Glomerular endothelial cell (primary cell): ENCODE data around the gene S100P. TPM values are rescaled to one million over a fixed set of nuclear protein-coding genes. Genes with fewer than 3 reads are reported as not detected.
A peak's percentile ranks its signal among the peaks of the same experiment; 100 is the strongest.

Experiments used
- DNase-seq: peaks from one replicate; pipeline ENCODE4 v3.0.0-alpha.2; 2011; ENCODE audit warnings: low read depth, low spot score; ENCODE audit errors: extremely low read depth
- total RNA-seq: library from RNA; depleted of rRNA; stranded (reverse); fragments of >200 nt; gene quantifications from 2 replicates; pipeline ENCODE4 v1.2.3, GENCODE V29; 2015

S100P gene
- total RNA-seq, 1 donor from 2014 or later = not detected

GRCh38 chr4:6695660-6696610 is 2.3 kb downstream of the S100P start:
- DNase-seq = no peak

GRCh38 chr4:6696611-6697010 is 2.9 kb downstream of the S100P start:
- DNase-seq = no peak

DNA sequence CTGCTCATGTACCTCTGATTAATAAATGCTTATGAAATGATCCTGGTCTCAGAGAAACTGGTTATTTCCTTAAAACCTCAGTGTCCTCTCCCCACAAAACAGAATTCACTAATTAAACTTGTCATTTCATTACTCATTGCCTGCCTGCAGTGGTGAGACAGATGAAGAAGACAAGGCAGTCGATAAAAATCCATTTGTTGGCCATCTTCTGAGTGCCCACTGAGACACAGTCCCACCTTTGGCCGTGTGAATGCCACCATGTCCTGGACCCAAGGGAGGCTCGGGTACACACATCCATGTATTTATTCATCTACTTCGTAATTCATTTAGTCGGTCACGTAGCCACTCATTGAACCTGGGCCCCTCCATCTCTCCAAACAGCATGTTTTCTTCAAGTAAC is 3.5 kb downstream of the S100P start:
- DNase-seq = no peak

- DNase-seq = no peak
Observed at GRCh38 chr4:6699388-6699787, 5.7 kb downstream of the S100P start.

DNA sequence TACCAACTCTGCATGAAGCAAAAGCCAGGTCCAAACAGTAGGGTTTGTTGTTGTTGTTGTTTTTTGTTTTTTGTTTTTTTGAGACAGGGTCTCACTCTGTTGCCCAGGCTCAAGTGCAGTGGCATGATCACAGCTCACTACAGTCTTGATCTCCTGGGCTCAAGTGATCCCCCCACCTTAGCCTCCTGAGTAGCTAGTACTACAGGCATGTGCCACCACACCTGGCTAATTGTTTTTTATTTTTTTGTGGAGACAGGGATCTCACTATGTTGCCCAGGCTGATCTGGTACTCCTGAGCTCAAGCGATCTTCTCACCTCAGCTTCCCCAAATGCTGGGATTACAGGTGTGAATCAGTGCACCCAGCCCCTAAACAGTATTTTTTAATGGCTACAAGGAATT is 6.2 kb downstream of the S100P start:
- DNase-seq = no peak

DNA sequence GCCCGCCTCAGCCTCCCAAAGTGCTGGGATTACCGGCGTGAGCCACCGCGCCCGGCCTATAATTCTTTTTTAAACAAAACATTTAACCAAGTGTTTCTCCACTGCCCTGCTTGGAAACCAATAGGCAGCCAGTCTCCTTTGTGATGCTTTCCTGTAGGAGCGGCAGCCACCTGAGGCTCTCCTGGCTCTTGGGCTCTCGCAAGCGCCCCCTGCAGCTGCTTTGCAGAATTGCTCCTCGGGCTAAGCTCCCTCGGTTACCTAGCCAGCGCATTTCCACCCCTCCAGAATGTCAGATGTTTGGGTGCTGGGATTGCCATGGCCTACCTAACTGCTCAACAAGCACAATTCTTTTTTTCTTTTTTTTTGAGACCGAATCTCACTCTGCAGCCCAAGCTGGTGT is 7.7 kb downstream of the S100P start:
- DNase-seq = no peak

DNA sequence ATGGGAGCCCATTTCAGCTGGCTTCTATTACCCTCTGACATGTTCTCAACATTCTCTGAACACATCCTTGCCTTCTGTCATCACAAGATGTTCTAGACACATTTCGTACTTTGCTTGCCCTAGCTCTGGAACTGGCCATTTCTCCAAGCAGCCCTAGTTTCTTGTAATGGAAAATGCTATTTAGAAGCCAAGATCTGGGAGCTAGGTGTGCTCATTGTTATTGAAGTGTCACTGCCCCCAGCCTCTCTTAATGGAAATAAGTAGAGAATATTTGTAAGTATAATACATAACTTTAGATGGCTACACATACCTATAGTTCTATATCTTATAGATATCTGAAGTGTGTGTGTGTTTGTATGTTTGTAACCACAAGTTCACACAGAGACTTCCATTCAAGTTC is 9.1 kb downstream of the S100P start:
- no peak for DNase-seq

- DNase-seq = no peak
Observed at GRCh38 chr4:6703786-6704185, 10.1 kb downstream of the S100P start.

DNA sequence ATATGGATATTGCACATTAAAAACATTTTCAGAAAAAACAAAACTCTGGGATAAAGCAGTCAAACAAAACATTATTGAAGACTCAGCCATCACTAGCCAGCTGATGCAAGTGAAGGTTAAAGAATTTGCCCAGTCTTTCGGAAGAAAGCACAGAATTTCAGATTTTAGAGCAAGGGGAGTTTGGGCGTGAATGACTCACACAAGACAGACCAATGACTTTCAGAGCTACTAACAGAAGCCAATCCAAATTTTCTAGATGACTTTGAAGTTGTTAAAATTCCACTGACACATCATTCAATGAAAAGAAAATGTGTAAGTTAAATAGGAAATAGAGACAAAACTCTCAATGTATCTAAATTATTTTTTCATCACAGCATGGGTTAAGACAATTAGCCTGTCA is 12.0 kb downstream of the S100P start:
- no peak for DNase-seq

DNA sequence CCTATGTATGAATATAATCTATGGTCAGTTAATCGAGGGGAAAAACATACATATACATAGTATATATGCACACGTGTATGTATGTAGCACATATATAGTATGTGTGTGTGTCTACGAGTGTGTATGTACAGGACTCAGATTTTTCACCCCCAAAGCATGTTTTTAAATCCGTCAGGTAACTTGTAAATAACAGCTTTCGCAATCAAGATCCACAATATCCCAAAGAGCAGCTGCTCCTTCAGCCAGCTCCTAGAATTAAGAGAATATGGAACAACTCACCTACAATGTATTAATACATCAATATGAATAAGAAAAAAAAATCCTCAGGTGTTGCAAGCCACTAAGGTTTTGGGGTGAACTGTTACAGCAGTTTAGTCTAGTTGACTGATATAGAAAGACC is 12.5 kb downstream of the S100P start:
- DNase-seq = no peak

DNA sequence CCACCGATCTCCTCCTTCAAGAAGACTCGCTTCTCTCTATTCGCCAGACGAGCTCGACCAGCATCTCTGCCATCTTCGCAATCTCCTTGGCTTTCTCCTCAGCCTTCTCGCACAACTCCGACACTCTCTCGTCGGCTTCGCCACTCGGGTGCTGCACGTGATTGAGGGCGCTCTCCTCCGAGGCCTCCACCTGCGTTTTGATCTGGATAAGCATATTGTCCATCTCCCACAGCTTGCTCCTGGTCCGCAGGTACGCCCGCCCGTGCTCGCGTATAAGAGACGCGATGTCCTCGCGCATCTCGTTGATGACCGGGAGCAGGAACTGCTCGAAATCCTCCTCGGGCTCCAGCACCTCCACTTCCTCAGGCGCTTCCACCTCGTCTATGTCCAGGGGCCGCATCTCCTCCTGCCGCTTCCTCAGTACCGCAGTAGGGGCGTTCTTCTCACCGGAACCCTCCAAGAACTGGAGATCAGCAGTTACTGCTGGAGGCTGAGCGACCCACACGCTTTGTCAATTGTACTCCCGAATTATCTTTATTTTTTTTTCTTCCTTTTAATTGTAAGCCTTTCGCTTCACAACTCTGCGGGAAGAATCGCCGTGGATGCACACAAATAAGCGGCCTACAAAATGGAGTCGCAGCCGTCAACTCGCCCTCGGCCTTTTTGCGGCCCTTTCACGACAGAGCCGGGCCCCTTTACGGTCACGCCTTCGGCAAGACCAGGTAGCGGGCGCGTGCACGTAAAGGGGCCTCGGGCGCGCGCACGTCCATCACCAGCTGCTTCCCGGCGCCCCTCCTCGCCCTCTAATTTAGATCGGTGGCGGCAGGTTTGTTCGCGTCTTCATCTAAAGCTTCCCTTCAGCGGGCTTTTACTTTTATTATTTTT is 15.8 kb downstream of the S100P start, which contains the start of gene MRFAP1L1:
Gene MRFAP1L1, minus strand, starts transcription at position 636 of the 885 bp plus-strand sequence. Its CDS starts 236 bp downstream, at position 400.
- DNase-seq = peak; percentile 73

DNA sequence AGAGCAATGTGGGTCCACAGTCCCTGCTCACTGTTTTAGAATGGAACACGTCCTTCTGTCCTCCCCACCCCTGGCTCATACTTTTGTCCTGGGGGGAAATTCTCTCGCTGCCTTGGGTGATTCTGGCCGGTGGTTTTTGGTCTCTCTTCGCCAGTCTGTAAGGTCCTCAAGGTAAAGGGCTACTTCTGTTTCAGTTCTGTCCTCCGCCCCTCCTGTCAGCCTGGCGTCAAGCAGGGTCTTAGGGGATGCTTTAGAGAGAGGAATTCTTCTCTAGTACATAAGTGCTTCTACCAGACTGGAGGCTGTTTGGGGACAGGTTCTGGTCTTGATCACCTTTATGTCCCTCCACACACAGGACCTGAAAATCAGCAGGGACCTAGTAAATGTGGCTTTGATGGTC is 16.6 kb downstream of the S100P start:
- no peak for DNase-seq

DNA sequence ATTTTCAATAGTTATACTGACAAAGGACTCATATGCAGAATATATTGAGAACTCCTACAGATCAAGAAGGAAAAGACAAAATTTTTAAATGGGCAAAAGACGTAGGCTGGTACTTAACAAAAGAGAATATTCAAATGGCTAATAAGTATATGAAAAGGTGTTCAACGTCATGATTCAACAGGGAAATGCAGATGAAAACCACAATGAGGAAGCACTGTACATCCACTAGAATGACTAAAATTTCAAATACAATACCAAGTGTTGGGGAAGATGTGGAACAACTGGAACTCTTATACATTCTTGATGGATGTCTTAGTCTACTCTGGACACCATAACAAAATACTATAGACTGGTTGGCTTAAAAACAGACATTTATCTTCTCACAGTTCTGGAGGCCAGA is 17.3 kb downstream of the S100P start:
- DNase-seq = no peak

GRCh38 chr4:6714954-6715353 is 21.3 kb downstream of the S100P start:
- no peak for DNase-seq

DNA sequence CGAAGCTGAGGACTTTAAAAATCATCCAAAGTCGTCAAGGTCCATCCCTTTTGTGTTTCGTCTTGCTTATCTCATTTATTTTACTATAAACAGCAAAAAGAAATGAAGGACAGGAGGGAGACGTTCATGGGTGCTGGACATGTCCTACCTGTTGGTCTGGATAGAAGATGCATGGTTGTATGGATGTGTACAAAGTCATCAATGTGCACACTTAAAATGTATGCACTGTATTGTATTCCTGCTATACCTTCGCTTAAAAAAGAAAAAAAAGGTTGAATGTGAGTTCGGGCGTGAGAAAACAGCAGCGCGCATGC is 22.0 kb downstream of the S100P start:
- DNase-seq = peak; percentile 57

DNA sequence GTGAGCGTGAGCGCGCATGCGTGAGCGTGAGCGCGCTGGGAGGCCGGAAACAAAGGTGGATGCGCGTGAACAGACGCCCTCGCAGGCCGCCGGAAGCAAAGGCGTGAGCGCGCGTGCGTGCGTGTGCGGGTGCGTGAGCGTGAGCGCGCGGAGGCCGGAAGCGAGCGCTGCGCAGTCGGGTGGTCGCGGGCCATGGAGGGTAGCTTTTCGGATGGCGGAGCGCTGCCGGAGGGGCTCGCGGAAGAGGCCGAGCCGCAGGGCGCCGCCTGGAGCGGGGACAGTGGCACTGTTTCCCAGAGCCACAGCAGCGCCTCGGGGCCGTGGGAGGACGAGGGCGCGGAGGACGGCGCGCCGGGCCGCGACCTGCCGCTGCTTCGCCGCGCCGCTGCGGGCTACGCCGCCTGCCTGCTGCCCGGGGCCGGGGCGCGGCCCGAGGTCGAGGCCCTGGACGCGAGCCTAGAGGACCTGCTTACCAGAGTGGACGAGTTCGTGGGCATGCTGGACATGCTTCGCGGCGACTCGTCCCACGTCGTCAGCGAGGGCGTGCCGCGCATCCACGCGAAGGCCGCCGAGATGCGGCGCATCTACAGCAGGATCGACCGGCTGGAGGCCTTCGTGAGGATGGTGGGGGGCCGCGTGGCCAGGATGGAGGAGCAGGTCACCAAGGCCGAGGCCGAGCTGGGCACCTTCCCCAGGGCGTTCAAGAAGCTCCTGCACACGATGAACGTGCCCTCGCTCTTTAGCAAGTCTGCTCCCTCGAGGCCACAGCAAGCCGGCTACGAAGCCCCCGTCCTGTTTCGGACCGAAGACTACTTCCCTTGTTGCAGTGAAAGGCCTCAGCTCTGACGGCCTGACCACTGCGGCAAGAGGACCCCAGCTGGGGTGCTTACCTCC is 22.6 kb downstream of the S100P start, which contains the start of gene BLOC1S4:
Gene BLOC1S4, plus strand, starts transcription at position 157 of the 894 bp plus-strand sequence. Its CDS starts 36 bp downstream, at position 193.
- no peak for DNase-seq

GRCh38 chr4:6716958-6717655 is 23.4 kb downstream of the S100P start:
- DNase-seq = no peak

- DNase-seq = no peak
Observed at GRCh38 chr4:6718932-6719610, 25.4 kb downstream of the S100P start.

DNA sequence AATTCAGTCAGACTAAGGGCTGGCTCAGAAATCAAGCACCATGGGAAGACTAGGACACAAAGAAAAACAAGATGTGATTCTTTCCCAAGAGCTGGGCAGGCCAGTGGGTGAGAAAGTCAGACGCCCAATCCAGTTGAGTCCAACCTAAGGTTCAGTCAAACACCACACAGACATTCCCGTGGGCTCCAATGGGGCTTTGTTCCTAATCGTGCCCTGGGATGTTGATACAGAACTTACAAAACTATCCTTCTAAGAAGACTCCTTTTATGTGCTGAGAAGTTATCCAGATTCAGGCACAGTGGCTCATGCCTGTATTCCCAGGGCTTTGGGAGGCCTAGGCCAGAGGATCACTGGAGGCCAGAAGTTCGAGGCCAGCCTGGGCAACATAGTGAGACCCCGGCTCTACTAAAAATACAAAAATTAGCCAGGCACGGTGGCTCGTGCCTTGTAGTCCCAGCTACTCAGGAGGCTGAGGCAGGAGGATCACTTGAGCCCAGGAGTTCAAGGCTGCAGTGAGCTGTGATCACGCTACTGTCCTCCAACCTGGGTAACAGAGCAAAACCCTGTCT is 26.0 kb downstream of the S100P start:
- no peak for DNase-seq
